ENCODE measurements around the gene DKK3. TPM values are rescaled to one million over a fixed set of nuclear protein-coding genes. Genes with fewer than 3 reads are reported as not detected.

Gene DKK3
- polyA plus RNA-seq, 3 donors: not detected

DNA sequence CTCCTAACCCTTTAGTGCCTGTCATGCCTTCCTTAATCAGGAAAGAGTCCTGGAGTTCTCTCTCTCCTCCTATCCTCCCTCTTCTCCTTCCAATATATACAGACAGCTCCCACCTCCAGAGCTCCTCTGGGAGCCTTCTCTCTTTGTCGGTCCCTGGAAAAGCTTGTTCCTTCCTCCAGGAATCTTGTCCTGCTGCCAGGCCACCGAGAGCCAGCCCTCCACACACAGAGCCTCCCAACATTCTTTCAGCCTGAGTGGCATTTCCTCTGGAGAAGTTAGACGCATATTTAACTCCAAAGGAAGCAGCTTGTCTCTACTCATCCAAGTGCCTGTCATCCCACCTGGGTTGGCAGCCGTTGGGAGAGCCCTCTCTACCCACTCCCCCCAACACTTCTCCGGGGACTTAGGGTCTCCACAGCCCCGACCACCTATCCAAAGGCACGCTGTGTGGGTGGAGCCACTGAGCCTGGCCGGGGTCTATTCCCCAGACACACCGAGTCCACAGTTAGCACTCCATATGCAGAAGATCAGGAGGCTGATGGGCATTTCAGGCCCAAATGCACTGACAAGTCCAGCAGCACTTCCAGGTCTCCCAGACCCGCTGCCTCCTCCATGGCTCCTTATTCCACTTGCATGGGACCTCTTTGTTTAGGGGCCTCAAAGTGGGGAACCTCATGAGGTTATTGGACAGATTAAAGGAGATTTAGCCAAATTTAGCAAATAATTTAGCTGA is 31.1 kb downstream of the DKK3 start:
- H3K27me3 Mint-ChIP-seq (ENCODE audit: low read depth in 3 of 3): peaks cover 0 to 5% (median 1%) of the 10 kb centered on the region in 3 donors
- H3K4me2 ChIP-seq (replicated peaks; ENCODE audit: extremely low read depth, low read length, poor library complexity, severe bottlenecking): no peak overlapping the region
- no peaks in the 10 kb centered on the region for H3K36me3 Mint-ChIP-seq
- 77% methylated on average over 7 of the region's 10 CpGs for WGBS (ENCODE audit: insufficient coverage)
- TF ChIP-seq, protein P1, sequence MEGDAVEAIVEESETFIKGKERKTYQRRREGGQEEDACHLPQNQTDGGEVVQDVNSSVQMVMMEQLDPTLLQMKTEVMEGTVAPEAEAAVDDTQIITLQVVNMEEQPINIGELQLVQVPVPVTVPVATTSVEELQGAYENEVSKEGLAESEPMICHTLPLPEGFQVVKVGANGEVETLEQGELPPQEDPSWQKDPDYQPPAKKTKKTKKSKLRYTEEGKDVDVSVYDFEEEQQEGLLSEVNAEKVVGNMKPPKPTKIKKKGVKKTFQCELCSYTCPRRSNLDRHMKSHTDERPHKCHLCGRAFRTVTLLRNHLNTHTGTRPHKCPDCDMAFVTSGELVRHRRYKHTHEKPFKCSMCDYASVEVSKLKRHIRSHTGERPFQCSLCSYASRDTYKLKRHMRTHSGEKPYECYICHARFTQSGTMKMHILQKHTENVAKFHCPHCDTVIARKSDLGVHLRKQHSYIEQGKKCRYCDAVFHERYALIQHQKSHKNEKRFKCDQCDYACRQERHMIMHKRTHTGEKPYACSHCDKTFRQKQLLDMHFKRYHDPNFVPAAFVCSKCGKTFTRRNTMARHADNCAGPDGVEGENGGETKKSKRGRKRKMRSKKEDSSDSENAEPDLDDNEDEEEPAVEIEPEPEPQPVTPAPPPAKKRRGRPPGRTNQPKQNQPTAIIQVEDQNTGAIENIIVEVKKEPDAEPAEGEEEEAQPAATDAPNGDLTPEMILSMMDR (IDR thresholded peaks at IDR 0.05): no peak
- peaks cover 0 to 7% of the 10 kb centered on the region in 2 donors for H3K9me3 ChIP-seq (replicated peaks in 1 of 2; ENCODE audit: control insufficient read depth in 1 of 2, insufficient read depth in 1 of 2, low read length in 2 of 2)
- no peaks in the 10 kb centered on the region for H3K36me3 ChIP-seq (replicated peaks in 1 of 2; ENCODE audit: control insufficient read depth in 1 of 2, insufficient read depth in 2 of 2, low read length in 2 of 2)
- H3K4me3 ChIP-seq (replicated peaks in 1 of 3; ENCODE audit: low read depth in 2 of 3, low read length in 3 of 3): no peak overlapping the region
- peaks cover 2% of the 10 kb centered on the region for H3K4me1 Mint-ChIP-seq
- no peaks in the 10 kb centered on the region for H3K4me1 ChIP-seq (ENCODE audit: control insufficient read depth in 1 of 2, insufficient read depth in 2 of 2, low read length in 2 of 2)
- no peak overlapping the region for H3K27ac ChIP-seq (ENCODE audit: low read depth in 1 of 2, low read length in 2 of 2)
- H3K27ac Mint-ChIP-seq: no peak overlapping the region
- H4K20me1 ChIP-seq (ENCODE audit: insufficient read depth, low read length): no peaks in the 10 kb centered on the region
- intact Hi-C loops (cut with micrococcal nuclease): no loop called here
- H3K9ac ChIP-seq (ENCODE audit: insufficient read depth, low read length, poor library complexity, severe bottlenecking): no peak overlapping the region
- DNase-seq: no peak
- no peak overlapping the region for H2AFZ ChIP-seq (ENCODE audit: insufficient read depth, low read depth, low read length, poor library complexity, severe bottlenecking)
- peaks cover 0 to 11% (median 3%) of the 10 kb centered on the region in 7 donors for H3K9me3 Mint-ChIP-seq
- no peaks in the 10 kb centered on the region for H3K27me3 ChIP-seq (ENCODE audit: control insufficient read depth in 2 of 2, insufficient read depth in 2 of 2, low read length in 2 of 2)
- H3K4me3 Mint-ChIP-seq: no peak overlapping the region
- no peaks in the 10 kb centered on the region for H3K79me2 ChIP-seq (ENCODE audit: insufficient read depth, low read length)

DNA sequence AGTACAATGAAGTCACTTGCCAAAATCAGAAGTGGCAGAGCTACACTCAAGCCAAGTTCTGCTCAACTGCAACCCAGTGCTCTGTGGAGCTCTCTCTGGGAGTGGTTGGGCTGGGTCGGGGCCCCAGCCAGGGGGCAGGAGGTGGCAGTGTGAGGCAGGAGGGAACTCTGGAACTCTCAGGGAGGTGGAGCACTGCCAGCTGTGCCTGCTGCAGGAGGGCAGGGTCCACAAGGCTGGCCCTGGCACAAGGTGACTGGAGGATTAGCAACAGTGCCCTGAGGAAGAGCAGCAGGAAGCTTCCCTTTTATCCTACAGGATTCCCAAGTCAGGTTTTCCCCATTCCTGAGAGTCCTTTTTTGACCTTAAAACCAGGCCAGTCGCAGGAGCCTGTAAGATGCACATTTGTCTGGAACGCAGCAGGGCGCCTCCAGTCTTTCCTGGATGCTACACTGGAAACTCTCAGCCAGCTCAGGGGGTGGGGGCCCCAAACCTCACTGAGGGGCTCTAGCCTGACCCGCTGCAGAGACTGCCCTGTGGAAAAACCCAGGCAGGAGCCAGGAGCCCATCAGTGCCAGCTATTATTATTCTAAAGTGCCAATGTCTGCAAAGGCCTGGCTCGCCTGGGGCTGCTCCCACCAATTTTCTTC is 31.8 kb downstream of the DKK3 start:
- DNase-seq: no peak
- Mint-ChIP-seq H3K27me3 (ENCODE audit: low read depth in 3 of 3) (peaks cover 0 to 5% (median 1%) of the 10 kb centered on the region in 3 donors), H3K27ac (no peak overlapping the region), H3K9me3 (peaks cover 0 to 8% (median 3%) of the 10 kb centered on the region in 7 donors), H3K36me3 (no peaks in the 10 kb centered on the region), H3K4me1 (peaks cover 2% of the 10 kb centered on the region), H3K4me3 (no peak overlapping the region)
- Histone ChIP-seq H3K4me1 (ENCODE audit: control insufficient read depth in 1 of 2, insufficient read depth in 2 of 2, low read length in 2 of 2) (no peaks in the 10 kb centered on the region), H3K4me2 (replicated peaks; ENCODE audit: extremely low read depth, low read length, poor library complexity, severe bottlenecking) (no peak overlapping the region), H3K36me3 (replicated peaks in 1 of 2; ENCODE audit: control insufficient read depth in 1 of 2, insufficient read depth in 2 of 2, low read length in 2 of 2) (no peaks in the 10 kb centered on the region), H3K27me3 (ENCODE audit: control insufficient read depth in 2 of 2, insufficient read depth in 2 of 2, low read length in 2 of 2) (no peaks in the 10 kb centered on the region), H3K27ac (ENCODE audit: low read depth in 1 of 2, low read length in 2 of 2) (no peak overlapping the region), H3K9me3 (replicated peaks in 1 of 2; ENCODE audit: control insufficient read depth in 1 of 2, insufficient read depth in 1 of 2, low read length in 2 of 2) (peaks cover 0 to 7% of the 10 kb centered on the region in 2 donors), H3K79me2 (ENCODE audit: insufficient read depth, low read length) (no peaks in the 10 kb centered on the region), H3K4me3 (replicated peaks in 1 of 3; ENCODE audit: low read depth in 2 of 3, low read length in 3 of 3) (no peak overlapping the region), H4K20me1 (ENCODE audit: insufficient read depth, low read length) (no peaks in the 10 kb centered on the region), H2AFZ (ENCODE audit: insufficient read depth, low read depth, low read length, poor library complexity, severe bottlenecking) (no peak overlapping the region), H3K9ac (ENCODE audit: insufficient read depth, low read length, poor library complexity, severe bottlenecking) (no peak overlapping the region)
- TF ChIP-seq, protein P1 (IDR thresholded peaks at IDR 0.05): no peak
- 94% methylated on average over 5 of the region's 6 CpGs for WGBS (ENCODE audit: insufficient coverage)
- intact Hi-C loops (cut with micrococcal nuclease): no loop called here
